Measurements from ENCODE around the gene AFAP1L1. TPM values are rescaled to one million over a fixed set of nuclear protein-coding genes. Genes with fewer than 3 reads are reported as not detected.

AFAP1L1 gene
- total and polyA plus RNA-seq, 2 of the 13 experiments (the other 11 are each of a cell fraction or from before 2014, with no cell fraction given) = 0.38 to 1.0 TPM

DNA sequence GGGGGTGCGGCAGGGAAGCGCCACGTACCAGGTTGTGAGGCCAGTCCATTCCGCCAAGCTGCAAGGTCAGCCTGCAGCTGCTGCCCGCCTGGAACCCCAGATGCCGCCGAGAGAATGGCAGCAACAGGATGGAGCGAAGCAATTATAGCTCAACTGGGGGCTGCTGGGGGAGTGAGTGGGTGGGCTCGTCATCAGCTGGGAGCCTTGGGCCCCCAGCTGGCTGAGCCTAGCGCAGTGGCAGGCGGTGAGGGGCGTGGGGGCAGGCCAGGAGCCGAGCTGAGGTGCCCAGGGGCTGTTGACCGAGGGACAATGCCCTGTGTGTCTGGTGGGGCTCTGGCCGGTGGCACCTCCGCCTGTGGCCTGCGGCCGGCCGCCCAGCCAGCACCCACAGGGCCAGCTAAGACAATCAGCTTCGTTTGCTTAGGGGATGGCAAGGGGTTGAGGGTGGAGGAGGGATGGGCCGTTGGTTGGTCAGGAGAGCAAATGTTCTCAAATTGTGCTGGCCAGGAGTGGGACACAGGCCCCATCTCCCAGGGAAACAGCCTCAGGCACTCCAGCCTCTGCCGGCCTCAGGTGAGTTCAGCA lies 107.6 kb downstream of the AFAP1L1 start, which contains the start of gene IL17B (continued):
- TF ChIP-seq ZMYM3 (CRISPR knock-in tag; IDR thresholded peaks at IDR 0.05) = peak; percentile 63; the same call in 1 of the 2 replicates
- TF ChIP-seq BORCS8-MEF2B (CRISPR knock-in tag; IDR thresholded peaks at IDR 0.05) = no peak
- peak; percentile 36; the same call in 1 of the 2 replicates for TF ChIP-seq ZNF292 (CRISPR knock-in tag; IDR thresholded peaks at IDR 0.05; ENCODE audit: borderline replicate concordance, low read depth)
- TF ChIP-seq GATAD1 (CRISPR knock-in tag; IDR thresholded peaks at IDR 0.05) = no peak
- no peak for TF ChIP-seq ZFYVE20 (CRISPR knock-in tag; IDR thresholded peaks at IDR 0.05; ENCODE audit: borderline replicate concordance, low read depth)
- no peak for TF ChIP-seq FOXK2 (IDR thresholded peaks at IDR 0.05)
- TF ChIP-seq, protein P1, sequence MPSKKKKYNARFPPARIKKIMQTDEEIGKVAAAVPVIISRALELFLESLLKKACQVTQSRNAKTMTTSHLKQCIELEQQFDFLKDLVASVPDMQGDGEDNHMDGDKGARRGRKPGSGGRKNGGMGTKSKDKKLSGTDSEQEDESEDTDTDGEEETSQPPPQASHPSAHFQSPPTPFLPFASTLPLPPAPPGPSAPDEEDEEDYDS (CRISPR knock-in tag; IDR thresholded peaks at IDR 0.05) = no peak
- 0 out of 2 replicates have a peak, but pooled peaks have one; percentile 46 for TF ChIP-seq ZNF709 (CRISPR knock-in tag; IDR thresholded peaks at IDR 0.05)
- TF ChIP-seq, protein P2, sequence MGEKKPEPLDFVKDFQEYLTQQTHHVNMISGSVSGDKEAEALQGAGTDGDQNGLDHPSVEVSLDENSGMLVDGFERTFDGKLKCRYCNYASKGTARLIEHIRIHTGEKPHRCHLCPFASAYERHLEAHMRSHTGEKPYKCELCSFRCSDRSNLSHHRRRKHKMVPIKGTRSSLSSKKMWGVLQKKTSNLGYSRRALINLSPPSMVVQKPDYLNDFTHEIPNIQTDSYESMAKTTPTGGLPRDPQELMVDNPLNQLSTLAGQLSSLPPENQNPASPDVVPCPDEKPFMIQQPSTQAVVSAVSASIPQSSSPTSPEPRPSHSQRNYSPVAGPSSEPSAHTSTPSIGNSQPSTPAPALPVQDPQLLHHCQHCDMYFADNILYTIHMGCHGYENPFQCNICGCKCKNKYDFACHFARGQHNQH (CRISPR knock-in tag; IDR thresholded peaks at IDR 0.05) = no peak
- no peak for TF ChIP-seq DNMT1 (CRISPR knock-in tag; IDR thresholded peaks at IDR 0.05)
- TF ChIP-seq, protein P3, sequence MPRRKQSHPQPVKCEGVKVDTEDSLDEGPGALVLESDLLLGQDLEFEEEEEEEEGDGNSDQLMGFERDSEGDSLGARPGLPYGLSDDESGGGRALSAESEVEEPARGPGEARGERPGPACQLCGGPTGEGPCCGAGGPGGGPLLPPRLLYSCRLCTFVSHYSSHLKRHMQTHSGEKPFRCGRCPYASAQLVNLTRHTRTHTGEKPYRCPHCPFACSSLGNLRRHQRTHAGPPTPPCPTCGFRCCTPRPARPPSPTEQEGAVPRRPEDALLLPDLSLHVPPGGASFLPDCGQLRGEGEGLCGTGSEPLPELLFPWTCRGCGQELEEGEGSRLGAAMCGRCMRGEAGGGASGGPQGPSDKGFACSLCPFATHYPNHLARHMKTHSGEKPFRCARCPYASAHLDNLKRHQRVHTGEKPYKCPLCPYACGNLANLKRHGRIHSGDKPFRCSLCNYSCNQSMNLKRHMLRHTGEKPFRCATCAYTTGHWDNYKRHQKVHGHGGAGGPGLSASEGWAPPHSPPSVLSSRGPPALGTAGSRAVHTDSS (CRISPR knock-in tag; conservative IDR thresholded peaks at IDR 0.05) = no peak
- TF ChIP-seq ZBTB38 (CRISPR knock-in tag; IDR thresholded peaks at IDR 0.05) = peak; percentile 42; the same call in 1 of the 2 replicates
- TF ChIP-seq, protein P4, sequence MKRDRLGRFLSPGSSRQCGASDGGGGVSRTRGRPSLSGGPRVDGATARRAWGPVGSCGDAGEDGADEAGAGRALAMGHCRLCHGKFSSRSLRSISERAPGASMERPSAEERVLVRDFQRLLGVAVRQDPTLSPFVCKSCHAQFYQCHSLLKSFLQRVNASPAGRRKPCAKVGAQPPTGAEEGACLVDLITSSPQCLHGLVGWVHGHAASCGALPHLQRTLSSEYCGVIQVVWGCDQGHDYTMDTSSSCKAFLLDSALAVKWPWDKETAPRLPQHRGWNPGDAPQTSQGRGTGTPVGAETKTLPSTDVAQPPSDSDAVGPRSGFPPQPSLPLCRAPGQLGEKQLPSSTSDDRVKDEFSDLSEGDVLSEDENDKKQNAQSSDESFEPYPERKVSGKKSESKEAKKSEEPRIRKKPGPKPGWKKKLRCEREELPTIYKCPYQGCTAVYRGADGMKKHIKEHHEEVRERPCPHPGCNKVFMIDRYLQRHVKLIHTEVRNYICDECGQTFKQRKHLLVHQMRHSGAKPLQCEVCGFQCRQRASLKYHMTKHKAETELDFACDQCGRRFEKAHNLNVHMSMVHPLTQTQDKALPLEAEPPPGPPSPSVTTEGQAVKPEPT (CRISPR knock-in tag; IDR thresholded peaks at IDR 0.05; ENCODE audit: low read depth) = no peak
- TF ChIP-seq MIER2 (CRISPR knock-in tag; IDR thresholded peaks at IDR 0.05) = no peak
- TF ChIP-seq, protein P5, sequence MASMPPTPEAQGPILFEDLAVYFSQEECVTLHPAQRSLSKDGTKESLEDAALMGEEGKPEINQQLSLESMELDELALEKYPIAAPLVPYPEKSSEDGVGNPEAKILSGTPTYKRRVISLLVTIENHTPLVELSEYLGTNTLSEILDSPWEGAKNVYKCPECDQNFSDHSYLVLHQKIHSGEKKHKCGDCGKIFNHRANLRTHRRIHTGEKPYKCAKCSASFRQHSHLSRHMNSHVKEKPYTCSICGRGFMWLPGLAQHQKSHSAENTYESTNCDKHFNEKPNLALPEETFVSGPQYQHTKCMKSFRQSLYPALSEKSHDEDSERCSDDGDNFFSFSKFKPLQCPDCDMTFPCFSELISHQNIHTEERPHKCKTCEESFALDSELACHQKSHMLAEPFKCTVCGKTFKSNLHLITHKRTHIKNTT (CRISPR knock-in tag; IDR thresholded peaks at IDR 0.05) = no peak
- TF ChIP-seq, protein P6, sequence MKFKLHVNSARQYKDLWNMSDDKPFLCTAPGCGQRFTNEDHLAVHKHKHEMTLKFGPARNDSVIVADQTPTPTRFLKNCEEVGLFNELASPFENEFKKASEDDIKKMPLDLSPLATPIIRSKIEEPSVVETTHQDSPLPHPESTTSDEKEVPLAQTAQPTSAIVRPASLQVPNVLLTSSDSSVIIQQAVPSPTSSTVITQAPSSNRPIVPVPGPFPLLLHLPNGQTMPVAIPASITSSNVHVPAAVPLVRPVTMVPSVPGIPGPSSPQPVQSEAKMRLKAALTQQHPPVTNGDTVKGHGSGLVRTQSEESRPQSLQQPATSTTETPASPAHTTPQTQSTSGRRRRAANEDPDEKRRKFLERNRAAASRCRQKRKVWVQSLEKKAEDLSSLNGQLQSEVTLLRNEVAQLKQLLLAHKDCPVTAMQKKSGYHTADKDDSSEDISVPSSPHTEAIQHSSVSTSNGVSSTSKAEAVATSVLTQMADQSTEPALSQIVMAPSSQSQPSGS (CRISPR knock-in tag; IDR thresholded peaks at IDR 0.05) = no peak
- TF ChIP-seq, protein P7, sequence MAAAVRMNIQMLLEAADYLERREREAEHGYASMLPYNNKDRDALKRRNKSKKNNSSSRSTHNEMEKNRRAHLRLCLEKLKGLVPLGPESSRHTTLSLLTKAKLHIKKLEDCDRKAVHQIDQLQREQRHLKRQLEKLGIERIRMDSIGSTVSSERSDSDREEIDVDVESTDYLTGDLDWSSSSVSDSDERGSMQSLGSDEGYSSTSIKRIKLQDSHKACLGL (CRISPR knock-in tag; IDR thresholded peaks at IDR 0.05) = no peak
- TF ChIP-seq MTA1 (CRISPR knock-in tag; IDR thresholded peaks at IDR 0.05; ENCODE audit: borderline replicate concordance) = peak; percentile 47; the same call in 1 of the 2 replicates
- 0 out of 2 replicates have a peak, but pooled peaks have one; percentile 37 for TF ChIP-seq ZBTB7A (CRISPR knock-in tag; IDR thresholded peaks at IDR 0.05)
- TF ChIP-seq, protein P8, sequence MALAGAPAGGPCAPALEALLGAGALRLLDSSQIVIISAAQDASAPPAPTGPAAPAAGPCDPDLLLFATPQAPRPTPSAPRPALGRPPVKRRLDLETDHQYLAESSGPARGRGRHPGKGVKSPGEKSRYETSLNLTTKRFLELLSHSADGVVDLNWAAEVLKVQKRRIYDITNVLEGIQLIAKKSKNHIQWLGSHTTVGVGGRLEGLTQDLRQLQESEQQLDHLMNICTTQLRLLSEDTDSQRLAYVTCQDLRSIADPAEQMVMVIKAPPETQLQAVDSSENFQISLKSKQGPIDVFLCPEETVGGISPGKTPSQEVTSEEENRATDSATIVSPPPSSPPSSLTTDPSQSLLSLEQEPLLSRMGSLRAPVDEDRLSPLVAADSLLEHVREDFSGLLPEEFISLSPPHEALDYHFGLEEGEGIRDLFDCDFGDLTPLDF (CRISPR knock-in tag; IDR thresholded peaks at IDR 0.05) = no peak

Measured in HepG2 (cell line).